ENCODE data around the gene MICAL2.

DNA sequence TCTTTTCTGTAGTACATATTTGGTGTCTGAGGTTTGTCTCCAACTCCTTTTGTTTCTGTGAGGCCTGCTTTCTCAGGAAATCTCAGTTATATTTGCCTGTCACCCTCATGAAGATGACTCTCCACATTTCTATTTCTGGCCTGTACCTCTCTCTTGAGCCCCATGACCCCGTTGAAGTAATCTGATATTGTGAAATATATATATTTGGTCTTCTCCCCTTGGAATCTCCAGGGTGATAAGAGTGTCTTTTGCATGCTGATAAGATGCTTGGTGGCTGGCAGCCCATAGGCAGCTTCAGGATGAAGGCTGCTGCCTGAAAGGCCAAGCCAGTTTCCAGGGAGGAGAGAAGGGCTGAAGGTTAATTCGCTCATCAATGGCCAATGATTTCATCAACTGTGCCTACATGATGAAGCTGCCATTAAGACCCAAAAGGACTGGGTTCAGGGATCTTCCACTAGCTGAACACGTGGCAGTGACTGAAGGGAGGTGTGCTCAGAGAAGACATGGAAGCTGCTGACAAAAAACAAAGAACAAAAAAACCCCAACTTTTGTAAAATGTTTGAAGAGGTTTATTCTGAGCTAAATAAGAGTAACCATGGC is 67.4 kb downstream of the MICAL2 start:
- TF ChIP-seq FOXM1 (IDR thresholded peaks at IDR 0.05; ENCODE audit: low read depth, low read length) (no peak), BHLHE40 (IDR thresholded peaks at IDR 0.05; ENCODE audit: borderline replicate concordance in 1 of 2, low read depth in 2 of 2, low read length in 1 of 2) (no peak), POLR2A (IDR thresholded peaks at IDR 0.05; ENCODE audit: low read depth, low read length) (no peak), SREBF2 (IDR thresholded peaks at IDR 0.05; ENCODE audit: low read length) (no peak), ATF7 (IDR thresholded peaks at IDR 0.05; ENCODE audit: low read depth) (no peak), SIN3A (IDR thresholded peaks at IDR 0.05; ENCODE audit: low read depth, low read length) (no peak), ZNF24 (IDR thresholded peaks at IDR 0.05) (no peak), POLR2AphosphoS5 (IDR thresholded peaks at IDR 0.05; ENCODE audit: low read length) (no peak), DPF2 (IDR thresholded peaks at IDR 0.05) (no peak), ZNF384 (IDR thresholded peaks at IDR 0.05; ENCODE audit: borderline replicate concordance, low read depth, low read length) (no peak), HDAC2 (IDR thresholded peaks at IDR 0.05) (no peak)
- TF ChIP-seq, protein P1, sequence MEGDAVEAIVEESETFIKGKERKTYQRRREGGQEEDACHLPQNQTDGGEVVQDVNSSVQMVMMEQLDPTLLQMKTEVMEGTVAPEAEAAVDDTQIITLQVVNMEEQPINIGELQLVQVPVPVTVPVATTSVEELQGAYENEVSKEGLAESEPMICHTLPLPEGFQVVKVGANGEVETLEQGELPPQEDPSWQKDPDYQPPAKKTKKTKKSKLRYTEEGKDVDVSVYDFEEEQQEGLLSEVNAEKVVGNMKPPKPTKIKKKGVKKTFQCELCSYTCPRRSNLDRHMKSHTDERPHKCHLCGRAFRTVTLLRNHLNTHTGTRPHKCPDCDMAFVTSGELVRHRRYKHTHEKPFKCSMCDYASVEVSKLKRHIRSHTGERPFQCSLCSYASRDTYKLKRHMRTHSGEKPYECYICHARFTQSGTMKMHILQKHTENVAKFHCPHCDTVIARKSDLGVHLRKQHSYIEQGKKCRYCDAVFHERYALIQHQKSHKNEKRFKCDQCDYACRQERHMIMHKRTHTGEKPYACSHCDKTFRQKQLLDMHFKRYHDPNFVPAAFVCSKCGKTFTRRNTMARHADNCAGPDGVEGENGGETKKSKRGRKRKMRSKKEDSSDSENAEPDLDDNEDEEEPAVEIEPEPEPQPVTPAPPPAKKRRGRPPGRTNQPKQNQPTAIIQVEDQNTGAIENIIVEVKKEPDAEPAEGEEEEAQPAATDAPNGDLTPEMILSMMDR (IDR thresholded peaks at IDR 0.05 in 2 of 3, conservative IDR thresholded peaks at IDR 0.05 in 1 of 3; ENCODE audit: control insufficient read depth in 2 of 3, extremely low read depth in 1 of 3, insufficient read depth in 1 of 3, low read depth in 3 of 3, low read length in 3 of 3), result no peak
- TF ChIP-seq, protein P2, sequence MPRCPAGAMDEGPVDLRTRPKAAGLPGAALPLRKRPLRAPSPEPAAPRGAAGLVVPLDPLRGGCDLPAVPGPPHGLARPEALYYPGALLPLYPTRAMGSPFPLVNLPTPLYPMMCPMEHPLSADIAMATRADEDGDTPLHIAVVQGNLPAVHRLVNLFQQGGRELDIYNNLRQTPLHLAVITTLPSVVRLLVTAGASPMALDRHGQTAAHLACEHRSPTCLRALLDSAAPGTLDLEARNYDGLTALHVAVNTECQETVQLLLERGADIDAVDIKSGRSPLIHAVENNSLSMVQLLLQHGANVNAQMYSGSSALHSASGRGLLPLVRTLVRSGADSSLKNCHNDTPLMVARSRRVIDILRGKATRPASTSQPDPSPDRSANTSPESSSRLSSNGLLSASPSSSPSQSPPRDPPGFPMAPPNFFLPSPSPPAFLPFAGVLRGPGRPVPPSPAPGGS (IDR thresholded peaks at IDR 0.05; ENCODE audit: borderline replicate concordance, insufficient read depth, low read depth, low read length, poor library complexity, severe bottlenecking), result no peak
- TF ChIP-seq, protein P3, sequence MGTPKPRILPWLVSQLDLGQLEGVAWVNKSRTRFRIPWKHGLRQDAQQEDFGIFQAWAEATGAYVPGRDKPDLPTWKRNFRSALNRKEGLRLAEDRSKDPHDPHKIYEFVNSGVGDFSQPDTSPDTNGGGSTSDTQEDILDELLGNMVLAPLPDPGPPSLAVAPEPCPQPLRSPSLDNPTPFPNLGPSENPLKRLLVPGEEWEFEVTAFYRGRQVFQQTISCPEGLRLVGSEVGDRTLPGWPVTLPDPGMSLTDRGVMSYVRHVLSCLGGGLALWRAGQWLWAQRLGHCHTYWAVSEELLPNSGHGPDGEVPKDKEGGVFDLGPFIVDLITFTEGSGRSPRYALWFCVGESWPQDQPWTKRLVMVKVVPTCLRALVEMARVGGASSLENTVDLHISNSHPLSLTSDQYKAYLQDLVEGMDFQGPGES (IDR thresholded peaks at IDR 0.05), result no peak
